CD4-positive, alpha-beta T cell treated with Interleukin-6 for 4 hours (primary cell): ENCODE results near the gene RARS1.

Source experiments
- DNase-seq: peaks from one replicate; pipeline ENCODE4 v3.0.0-alpha.2; 2020; ENCODE audit warnings: mixed read lengths

The RARS1 gene

GRCh38 chr5:168563959-168564358, 77.7 kb downstream of the RARS1 start:
- DNase-seq, result no peak

GRCh38 chr5:168568738-168569137, 82.5 kb downstream of the RARS1 start:
- DNase-seq, result no peak
